Mammary epithelial cell (primary cell): ENCODE results near the gene IL1F10.

Source experiments
- CTCF ChIP-seq, 2 donors: IDR thresholded peaks in 1 of 2; conservative IDR thresholded peaks in 1 of 2; 2 replicates each; pipeline ENCODE4 v1.5.1; 2011 to 2012; ENCODE audit warnings: inconsistent platforms in 2 of 2, low read length in 2 of 2, mild to moderate bottlenecking in 2 of 2, control low read depth in 1 of 2, low read depth in 1 of 2; ENCODE audit not compliant: insufficient read depth in 1 of 2; ENCODE audit errors: extremely low read depth in 1 of 2
- EZH2 ChIP-seq: IDR thresholded peaks from 2 replicates; pipeline ENCODE4 v1.6.1; 2012; ENCODE audit warnings: low read length, inconsistent platforms, borderline replicate concordance

- no peak for TF ChIP-seq EZH2
- TF ChIP-seq CTCF (conservative IDR thresholded peaks at IDR 0.05 in 1 of 2, IDR thresholded peaks at IDR 0.05 in 1 of 2; ENCODE audit: extremely low read depth in 1 of 2, insufficient read depth in 1 of 2, low read depth in 1 of 2, low read length in 2 of 2), result no peak
These were observed 34.4 kb downstream of the IL1F10 start for GRCh38 chr2:113102133-113102532.
